ENCODE data around the gene PBOV1. TPM values are rescaled to one million over a fixed set of nuclear protein-coding genes. Genes with fewer than 3 reads are reported as not detected.
A peak's percentile ranks its signal among the peaks of the same experiment; 100 is the strongest.

PBOV1 gene
- total RNA-seq, 1 donor from 2014 or later: not detected

- FAIRE-seq (no peak), DNase-seq (ENCODE audit: low spot score in 2 of 2) (no peak)
Measured at GRCh38 chr6:138206862-138207261, 11.4 kb downstream of the PBOV1 start.

- FAIRE-seq (no peak), DNase-seq (ENCODE audit: low spot score in 2 of 2) (no peak)
Measured at GRCh38 chr6:138205437-138206094, 12.7 kb downstream of the PBOV1 start.

- FAIRE-seq (no peak), DNase-seq (ENCODE audit: low spot score in 2 of 2) (no peak)
Measured at GRCh38 chr6:138204792-138205384, 13.4 kb downstream of the PBOV1 start.

- no peak for DNase-seq (ENCODE audit: low spot score in 2 of 2)
- no peak for FAIRE-seq
Measured at GRCh38 chr6:138204303-138204702, 14.0 kb downstream of the PBOV1 start.

GRCh38 chr6:138203315-138203714 is 15.0 kb downstream of the PBOV1 start:
- DNase-seq (ENCODE audit: low spot score in 2 of 2): no peak
- no peak for FAIRE-seq

DNA sequence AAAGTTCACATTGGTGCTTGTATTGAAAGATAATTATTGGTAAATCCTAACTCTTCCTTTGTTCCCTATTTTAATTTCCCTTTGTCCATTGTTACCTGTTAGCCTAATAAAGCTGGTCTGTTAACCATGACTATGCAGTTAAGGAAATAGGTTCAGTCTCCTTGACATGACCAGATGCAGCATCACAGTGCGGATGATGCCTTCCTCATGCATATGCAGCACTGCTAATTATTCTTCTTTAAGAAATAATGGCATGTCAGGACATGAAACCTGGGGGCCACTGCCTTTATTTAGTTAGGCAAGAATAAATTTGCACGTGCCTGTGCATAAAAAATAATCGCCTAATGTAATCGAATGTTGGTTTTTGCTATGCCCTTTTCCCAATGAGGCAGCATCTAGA is 16.5 kb downstream of the PBOV1 start:
- DNase-seq (ENCODE audit: low spot score in 2 of 2): no peak
- no peak for FAIRE-seq

GRCh38 chr6:138198430-138199091 is 19.7 kb downstream of the PBOV1 start:
- DNase-seq (ENCODE audit: low spot score in 2 of 2) (no peak), FAIRE-seq (no peak)

- FAIRE-seq (no peak), DNase-seq (ENCODE audit: low spot score in 2 of 2) (no peak)
Measured at GRCh38 chr6:138197570-138197969, 20.7 kb downstream of the PBOV1 start.

- DNase-seq (ENCODE audit: low spot score in 2 of 2): no peak
- no peak for FAIRE-seq
Measured at GRCh38 chr6:138196122-138196738, 22.1 kb downstream of the PBOV1 start.

DNA sequence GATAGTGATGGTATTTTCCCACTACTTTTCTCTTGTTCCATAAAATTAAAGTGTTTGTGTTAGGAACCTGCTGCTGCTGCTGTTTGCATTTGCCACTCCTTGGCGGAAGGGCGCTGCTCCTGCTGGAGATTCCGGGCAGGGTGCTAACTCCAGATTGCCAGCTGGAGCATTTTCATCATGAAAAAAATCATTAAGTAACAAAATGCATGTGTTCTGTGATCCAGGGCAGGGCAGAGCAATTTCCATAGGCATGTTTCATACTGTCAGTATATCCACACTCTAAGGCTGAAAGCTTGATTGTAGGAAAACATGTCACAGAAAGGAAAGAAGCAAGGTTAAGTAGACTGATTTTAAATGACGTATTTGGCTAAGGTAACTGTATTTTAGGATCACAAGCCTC is 24.0 kb downstream of the PBOV1 start:
- FAIRE-seq (no peak), DNase-seq (ENCODE audit: low spot score in 2 of 2) (no peak)

DNA sequence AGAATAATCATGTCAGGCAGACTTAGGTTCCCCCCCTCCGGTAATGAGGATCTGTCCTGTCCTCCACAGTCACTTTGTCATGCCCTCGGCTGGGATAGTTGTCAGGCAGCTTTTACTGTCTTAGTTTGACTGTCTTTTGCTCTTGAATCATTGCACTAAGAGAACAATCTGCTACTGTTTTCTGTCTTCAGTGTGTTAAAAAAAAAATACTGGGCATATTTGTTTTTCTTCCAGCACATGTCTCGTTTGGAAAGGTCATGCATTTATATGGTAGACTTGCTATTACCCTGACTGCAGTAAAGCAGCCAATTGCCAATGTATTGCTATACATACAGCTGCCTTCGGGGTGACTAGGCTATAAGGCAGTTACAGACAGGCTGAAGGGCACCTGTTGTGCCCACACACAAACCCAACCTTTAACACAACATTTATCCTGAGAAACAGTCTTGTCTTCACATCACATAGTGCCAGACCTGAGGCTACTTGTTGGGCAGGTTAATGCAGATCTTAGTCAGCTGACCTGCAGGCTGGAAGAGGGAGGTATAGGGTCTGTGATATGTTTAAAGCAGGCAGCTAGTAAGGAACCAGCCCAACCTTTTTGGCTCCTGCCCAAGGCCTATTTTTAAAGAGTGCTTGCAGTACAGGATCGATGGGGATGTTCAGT is 29.9 kb downstream of the PBOV1 start:
- DNase-seq (ENCODE audit: low spot score in 2 of 2) (no peak), FAIRE-seq (no peak)

GRCh38 chr6:138187156-138187555 is 31.1 kb downstream of the PBOV1 start:
- FAIRE-seq (no peak), DNase-seq (ENCODE audit: low spot score in 2 of 2) (no peak)

- DNase-seq (ENCODE audit: low spot score in 2 of 2) (no peak), FAIRE-seq (no peak)
Measured at GRCh38 chr6:138184230-138184629, 34.1 kb downstream of the PBOV1 start.

DNA sequence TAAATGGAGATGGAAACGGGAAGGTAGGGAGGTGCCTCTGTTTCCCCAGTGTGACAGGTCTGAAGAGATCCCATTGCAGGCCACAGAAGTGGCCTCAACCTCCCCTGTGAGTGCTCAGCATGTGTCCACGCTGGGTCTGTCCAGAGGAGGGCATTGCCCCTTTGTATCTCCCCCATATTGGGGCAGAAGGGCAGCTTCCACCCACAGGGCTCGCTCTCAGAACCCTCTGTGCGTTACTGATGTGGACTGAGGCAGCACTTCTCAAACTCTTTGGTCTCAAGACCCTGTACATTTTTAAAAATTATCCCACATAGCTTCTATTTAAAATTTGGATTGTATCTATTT is 34.5 kb downstream of the PBOV1 start:
- no peak for FAIRE-seq

GRCh38 chr6:138182939-138183789 is 35.1 kb downstream of the PBOV1 start:
- peak; percentile 82 for FAIRE-seq
- DNase-seq (ENCODE audit: low spot score in 2 of 2): peak in 1 of 2 donors; percentile 35

More for the DNA sequence above, 34.5 kb downstream of the PBOV1 start:
- no peak for DNase-seq (ENCODE audit: low spot score in 2 of 2)

DNA sequence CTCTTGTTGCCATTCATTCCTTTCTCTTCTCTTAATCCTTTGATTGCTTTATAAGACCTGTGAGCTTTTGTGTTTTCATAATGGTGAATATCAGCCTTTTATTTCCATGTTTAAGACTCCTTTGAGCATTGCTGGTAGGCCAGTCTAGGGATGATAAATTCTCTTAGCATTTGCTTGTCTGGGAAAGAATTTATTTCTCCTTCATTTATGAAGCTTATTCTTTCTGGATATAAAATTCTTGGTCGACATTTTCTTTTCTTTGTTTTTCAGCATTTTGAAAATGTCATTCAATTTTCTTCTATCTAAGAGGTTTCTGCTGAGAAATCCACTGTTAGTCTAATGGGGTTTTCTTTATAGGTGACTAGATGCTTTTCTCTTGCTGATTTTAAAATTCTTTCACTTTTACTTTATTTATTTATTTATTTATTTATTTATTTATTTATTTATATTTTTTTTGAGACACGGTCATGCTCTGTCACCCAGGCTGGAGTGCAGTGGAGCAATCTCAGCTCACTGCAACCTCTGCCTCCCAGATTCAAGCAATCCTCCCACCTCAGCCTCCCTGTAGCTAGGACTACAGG is 41.5 kb downstream of the PBOV1 start:
- DNase-seq (ENCODE audit: low spot score in 2 of 2): no peak
- no peak for FAIRE-seq

DNA sequence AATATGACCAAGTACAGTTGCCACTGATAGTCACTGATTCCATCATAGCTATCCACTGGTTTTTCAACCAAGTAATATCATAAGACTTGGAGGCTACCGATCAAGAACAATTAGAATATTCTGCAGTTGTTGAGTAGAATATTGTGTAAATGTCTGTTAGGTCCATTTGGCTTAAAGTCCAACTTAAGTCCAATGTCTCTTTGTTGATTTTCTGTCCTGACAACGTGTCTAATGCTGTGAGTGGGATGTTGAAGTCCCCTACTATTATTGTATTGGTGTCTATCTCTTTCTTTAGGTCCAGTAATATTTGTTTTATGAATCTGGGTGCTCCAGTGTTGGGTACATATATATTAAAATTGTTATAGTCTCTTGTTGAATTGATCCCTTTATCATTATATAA is 42.7 kb downstream of the PBOV1 start:
- DNase-seq (ENCODE audit: low spot score in 2 of 2): no peak
- no peak for FAIRE-seq
